B cell (primary cell): ENCODE results near the gene AFDN. TPM values are rescaled to one million over a fixed set of nuclear protein-coding genes. Genes with fewer than 3 reads are reported as not detected.

Experiments used
- ATAC-seq: fragments of 200-7000 bp; cut with Tn5 transposase; one replicate; pipeline ENCODE4 v1.10.0; 2021; ENCODE audit warnings: low read depth, mild to moderate bottlenecking, moderate number of reproducible peaks, moderate library complexity
- CTCF ChIA-PET: fragments of 350-600 bp; sonication (Branson Sonifier 250); formaldehyde crosslinking; loops from one replicate; lab custom pipeline; 2021; ENCODE audit warnings: antibody characterized with exemption, inconsistent platforms; lab: Charles Lee
- POLR2A ChIA-PET: fragments of 350-600 bp; sonication (Branson Sonifier 250); formaldehyde crosslinking; loops from one replicate; lab custom pipeline; 2021; ENCODE audit warnings: antibody characterized with exemption; lab: Charles Lee
- DNase-seq: peaks from one replicate; pipeline ENCODE4 v3.0.0; 2013
- H2AFZ ChIP-seq: 2 replicates; pipeline ENCODE4 v1.6.1; 2012; ENCODE audit warnings: mild to moderate bottlenecking, low read depth, low read length; ENCODE audit not compliant: insufficient read depth, poor library complexity, severe bottlenecking
- H3K27ac ChIP-seq, 2 donors: 1 replicate in 1 of 2; 2 replicates in 1 of 2; pipeline ENCODE4 v1.5.1; 2012 to 2013; ENCODE audit warnings: low read length in 2 of 2, mild to moderate bottlenecking in 2 of 2, moderate library complexity in 1 of 2
- H3K27me3 ChIP-seq, 4 experiments: fragments of 200-600 bp in 1 of 4; sonication (generic) in 1 of 4; replicated peaks in 1 of 4; 1 replicate in 2 of 4; 2 replicates in 2 of 4; pipeline versions ENCODE4 v1.6.1 to v1.7.0; 2013 to 2016; ENCODE audit warnings: low read length in 3 of 4, mild to moderate bottlenecking in 2 of 4, mixed read lengths in 1 of 4, moderate library complexity in 1 of 4; ENCODE audit not compliant: insufficient read depth in 4 of 4, control insufficient read depth in 3 of 4; ENCODE audit errors: control extremely low read depth in 1 of 4
- H3K36me3 ChIP-seq, 2 experiments: replicated peaks in 1 of 2; 1 replicate in 1 of 2; 2 replicates in 1 of 2; pipeline versions ENCODE4 v1.6.1 to v1.7.1; 2013; ENCODE audit warnings: low read length in 1 of 2; ENCODE audit not compliant: insufficient read depth in 2 of 2, control insufficient read depth in 1 of 2; ENCODE audit errors: control extremely low read depth in 1 of 2, extremely low read depth in 1 of 2
- H3K4me1 ChIP-seq, 2 donors: fragments of 200-600 bp in 1 of 2; sonication (generic) in 1 of 2; 1 replicate in 1 of 2; 2 replicates in 1 of 2; pipeline versions ENCODE4 v1.5.1 to v1.6.1; 2013 to 2017; ENCODE audit warnings: low read length in 2 of 2; ENCODE audit not compliant: control insufficient read depth in 2 of 2, insufficient read depth in 2 of 2
- H3K4me2 ChIP-seq: replicated peaks from 2 replicates; pipeline ENCODE3; 2012; ENCODE audit warnings: mild to moderate bottlenecking, low read depth, low read length; ENCODE audit not compliant: poor library complexity, severe bottlenecking
- H3K4me3 ChIP-seq, 5 experiments: fragments of 200-600 bp in 1 of 5; sonication (generic) in 1 of 5; 1 replicate in 3 of 5; 2 replicates in 2 of 5; pipeline versions ENCODE4 v1.5.1 to v1.7.0; 2011 to 2016; ENCODE audit warnings: low read length in 4 of 5, mild to moderate bottlenecking in 4 of 5, low read depth in 2 of 5, control low read depth in 1 of 5, moderate library complexity in 1 of 5; ENCODE audit not compliant: insufficient read depth in 1 of 5; ENCODE audit errors: control extremely low read depth in 1 of 5, extremely low read depth in 1 of 5
- H3K79me2 ChIP-seq: fragments of 200-600 bp; sonication (generic); one replicate; pipeline ENCODE4 v1.6.0; 2016; ENCODE audit warnings: low read length; ENCODE audit not compliant: control insufficient read depth, insufficient read depth
- H3K9ac ChIP-seq: fragments of 200-600 bp; sonication (generic); 2 replicates; pipeline ENCODE4 v1.6.1; 2017; ENCODE audit warnings: mild to moderate bottlenecking, low read length, moderate library complexity
- H3K9me3 ChIP-seq, 3 donors: one replicate each; pipeline versions ENCODE4 v1.6.1 to v1.7.1; 2013; ENCODE audit warnings: low read length in 2 of 3; ENCODE audit not compliant: control insufficient read depth in 2 of 3, insufficient read depth in 1 of 3; ENCODE audit errors: control extremely low read depth in 1 of 3
- H4K20me1 ChIP-seq: 2 replicates; pipeline ENCODE4 v1.6.0; 2012; ENCODE audit warnings: mild to moderate bottlenecking, low read length; ENCODE audit not compliant: insufficient read depth, control insufficient read depth, poor library complexity, severe bottlenecking
- H3K27ac Mint-ChIP-seq: one replicate; pipeline ENCODE4 v1.8.0; 2021; ENCODE audit warnings: mixed read lengths
- H3K27me3 Mint-ChIP-seq: one replicate; pipeline ENCODE4 v1.8.0; 2021; ENCODE audit warnings: mixed read lengths
- H3K4me1 Mint-ChIP-seq: one replicate; pipeline ENCODE4 v1.8.0; 2021; ENCODE audit warnings: mixed read lengths
- H3K4me3 Mint-ChIP-seq: one replicate; pipeline ENCODE4 v1.8.0; 2021; ENCODE audit warnings: mixed read lengths
- H3K9me3 Mint-ChIP-seq: one replicate; pipeline ENCODE4 v1.8.0; 2022; ENCODE audit warnings: mixed read lengths; ENCODE audit not compliant: insufficient read depth
- CTCF ChIP-seq: fragments of 200-600 bp; IDR thresholded peaks from one replicate; pipeline ENCODE4 v1.8.0; 2022; ENCODE audit warnings: antibody characterized with exemption, mild to moderate bottlenecking
- EZH2 ChIP-seq: IDR thresholded peaks from 2 replicates; pipeline ENCODE4 v1.6.1; 2012; ENCODE audit warnings: borderline replicate concordance, low read depth, mild to moderate bottlenecking, moderate library complexity, low read length; ENCODE audit not compliant: insufficient read depth, poor library complexity, severe bottlenecking
- WGBS: methylation state at CpG from one replicate; pipeline ENCODE4 v1.1.5; 2013; ENCODE audit warnings: missing lambda C conversion rate; ENCODE audit not compliant: insufficient coverage; 5-methylcytosine and 5-hydroxymethylcytosine counted together
- intact Hi-C: fragments of 100-400 bp; cut with micrococcal nuclease; formaldehyde crosslinking; loops from one replicate; pipeline ENCODE4 v1.10.0; 2022
- polyA plus RNA-seq: library from polyadenylated mRNA; depleted of rRNA; stranded (reverse); fragments of >200 nt; gene quantifications from 2 replicates; pipeline ENCODE4 v1.2.3, GENCODE V29; 2012
- total RNA-seq, 2 donors: library from RNA; stranded (reverse); fragments of 120-200 nt in 1 of 2; gene quantifications; 1 replicate in 1 of 2; 2 replicates in 1 of 2; pipeline versions ENCODE4 v1.2.3 to v1.2.4, GENCODE V29; 2013 to 2022

AFDN gene
- total and polyA plus RNA-seq, 2 donors (not counting 1 experiment from before 2014, with no cell fraction given), result 15.4 to 70.5 TPM

- Mint-ChIP-seq H3K4me3 (peak overlapping the region; percentile 74), H3K27me3 (peaks cover 61% of the 10 kb centered on the region), H3K27ac (no peak overlapping the region), H3K9me3 (no peaks in the 10 kb centered on the region), H3K4me1 (peaks cover 16% of the 10 kb centered on the region)
- H3K4me3 ChIP-seq, result no peak overlapping the region
- no peak overlapping the region for H3K9ac ChIP-seq
- 38% methylated on average over 15 of the region's 17 CpGs for WGBS
- no peak overlapping the region for H3K27ac ChIP-seq
- ATAC-seq (no peak), DNase-seq (no peak)
- peaks cover 14 to 18% of the 10 kb centered on the region in 2 donors for H3K4me1 ChIP-seq
- H4K20me1 ChIP-seq, result no peaks in the 10 kb centered on the region
- intact Hi-C loops, result no loop called here
- CTCF ChIA-PET, result no interaction called here
- no peaks in the 10 kb centered on the region for H3K9me3 ChIP-seq
- H3K27me3 ChIP-seq, result peaks cover 0 to 25% (median 6%) of the 10 kb centered on the region in 4 experiments
- TF ChIP-seq CTCF (no peak), EZH2 (no peak)
- no peaks in the 10 kb centered on the region for H3K79me2 ChIP-seq
- peak overlapping the region; percentile 39 for H3K4me2 ChIP-seq
- peak overlapping the region; percentile 15 for H2AFZ ChIP-seq
- POLR2A ChIA-PET, result no interaction called here
- no peaks in the 10 kb centered on the region for H3K36me3 ChIP-seq
These were observed 31.3 kb upstream of the AFDN start for GRCh38 chr6:167795321-167795811.

- H3K4me1 ChIP-seq, result peaks cover 14 to 18% of the 10 kb centered on the region in 2 donors
- H3K79me2 ChIP-seq, result no peaks in the 10 kb centered on the region
- no peak for TF ChIP-seq CTCF
- TF ChIP-seq EZH2, result no peak
- no peak overlapping the region for H3K9ac ChIP-seq
- intact Hi-C loops, result no loop called here
- no peaks in the 10 kb centered on the region for H4K20me1 ChIP-seq
- ChIA-PET POLR2A (no interaction called here), CTCF (no interaction called here)
- peak overlapping the region; percentile 74 for H3K4me3 Mint-ChIP-seq
- peaks cover 57% of the 10 kb centered on the region for H3K27me3 Mint-ChIP-seq
- WGBS, result 80% methylated on average over 10 of the region's 10 CpGs
- no peak overlapping the region for H3K27ac Mint-ChIP-seq
- ATAC-seq (no peak), DNase-seq (no peak)
- no peaks in the 10 kb centered on the region for H3K9me3 Mint-ChIP-seq
- no peak overlapping the region for H3K4me3 ChIP-seq
- no peak overlapping the region for H3K27ac ChIP-seq
- peaks cover 0 to 22% (median 6%) of the 10 kb centered on the region in 4 experiments for H3K27me3 ChIP-seq
- H3K4me1 Mint-ChIP-seq, result peaks cover 16% of the 10 kb centered on the region
- H3K9me3 ChIP-seq, result no peaks in the 10 kb centered on the region
- H3K4me2 ChIP-seq, result no peak overlapping the region
- H3K36me3 ChIP-seq, result no peaks in the 10 kb centered on the region
- peak overlapping the region; percentile 15 for H2AFZ ChIP-seq
These were observed 30.9 kb upstream of the AFDN start for GRCh38 chr6:167795874-167796191.
